SK-MEL-5 (cell line): ENCODE data around the gene HSPA12A. TPM values are rescaled to one million over a fixed set of nuclear protein-coding genes. Genes with fewer than 3 reads are reported as not detected.

Source experiments
- DNase-seq: peaks from one replicate; pipeline ENCODE4 v3.0.0-alpha.2; 2016; ENCODE audit warnings: low read depth, low spot score
- in situ Hi-C: cut with HindIII; loops from 2 replicates; pipeline ENCODE4 v1.10.0; 2016; ENCODE audit warnings: low sequenced_read_pairs, high pct_unique_total_duplicates, low pct_unique_long_range_greater_than_20kb
- total RNA-seq: library from RNA; depleted of rRNA; stranded (reverse); fragments of >200 nt; shearing (Covaris generic); gene quantifications from 2 replicates; pipeline ENCODE4 v1.2.3, GENCODE V29; 2014

Gene HSPA12A
- total RNA-seq, 1 experiment from 2014 or later, result 12.5 TPM

- in situ Hi-C loops, result no loop called here
- DNase-seq, result no peak
Measured at GRCh38 chr10:116752969-116753665, 10.8 kb upstream of the HSPA12A start.

GRCh38 chr10:116752563-116752962, 10.2 kb upstream of the HSPA12A start:
- no peak for DNase-seq
- in situ Hi-C loops, result no loop called here

- DNase-seq, result no peak
- in situ Hi-C loops, result no loop called here
Measured at GRCh38 chr10:116748471-116748870, 6.1 kb upstream of the HSPA12A start.

- in situ Hi-C loops, result no loop called here
- DNase-seq, result no peak
Measured at GRCh38 chr10:116748041-116748440, 5.7 kb upstream of the HSPA12A start.

GRCh38 chr10:116747325-116747724, 5.0 kb upstream of the HSPA12A start:
- no peak for DNase-seq
- in situ Hi-C loops, result no loop called here

- in situ Hi-C loops, result no loop called here
- no peak for DNase-seq
Measured at GRCh38 chr10:116744885-116745284, 2.5 kb upstream of the HSPA12A start.

- in situ Hi-C loops, result no loop called here
Measured at GRCh38 chr10:116744163-116744753, 1.9 kb upstream of the HSPA12A start.

GRCh38 chr10:116743266-116744064, 1.1 kb upstream of the HSPA12A start:
- in situ Hi-C loops, result no loop called here
- no peak for DNase-seq

More at GRCh38 chr10:116744163-116744753, 1.9 kb upstream of the HSPA12A start:
- no peak for DNase-seq

GRCh38 chr10:116741391-116742351, 695 bp downstream of the HSPA12A start:
- in situ Hi-C loops, result no loop called here
- no peak for DNase-seq

GRCh38 chr10:116740971-116741370, 1.4 kb downstream of the HSPA12A start:
- in situ Hi-C loops, result no loop called here
- no peak for DNase-seq

- DNase-seq, result no peak
- in situ Hi-C loops, result no loop called here
Measured at GRCh38 chr10:116738339-116738738, 4.0 kb downstream of the HSPA12A start.

GRCh38 chr10:116737627-116738327, 4.6 kb downstream of the HSPA12A start:
- in situ Hi-C loops, result no loop called here
- DNase-seq, result no peak

- DNase-seq, result no peak
Measured at GRCh38 chr10:116733566-116733965, 8.8 kb downstream of the HSPA12A start.

GRCh38 chr10:116732573-116732972, 9.8 kb downstream of the HSPA12A start:
- in situ Hi-C loops, result no loop called here
- DNase-seq, result no peak

More at GRCh38 chr10:116733566-116733965, 8.8 kb downstream of the HSPA12A start:
- in situ Hi-C loops, result no loop called here

- in situ Hi-C loops, result no loop called here
- DNase-seq, result no peak
Measured at GRCh38 chr10:116730464-116731260, 11.7 kb downstream of the HSPA12A start.

GRCh38 chr10:116729243-116729642, 13.1 kb downstream of the HSPA12A start:
- in situ Hi-C loops, result no loop called here
- DNase-seq, result no peak
